Neuronal stem cell (in vitro differentiated cells): ENCODE results near the gene PLIN5.
"Not testable (repeated sequence)": the region's sequence is repeated elsewhere in the genome, so short reads cannot be mapped to it uniquely, and the experiment has no call there.

ENCODE experiments used
- DNase-seq: peaks from one replicate; pipeline ENCODE4 v3.0.0-alpha.2; 2013; ENCODE audit warnings: low spot score
- H2AFZ ChIP-seq: one replicate; pipeline ENCODE4 v1.6.1; 2013; ENCODE audit warnings: mild to moderate bottlenecking, low read length, inconsistent platforms
- H2AK5ac ChIP-seq: 2 replicates; pipeline ENCODE4 v1.6.1; 2013; ENCODE audit warnings: low read depth, mild to moderate bottlenecking, inconsistent platforms, low read length, moderate library complexity, mixed read lengths
- H2BK120ac ChIP-seq: 2 replicates; pipeline ENCODE4 v1.6.1; 2013; ENCODE audit warnings: low read depth, mild to moderate bottlenecking, inconsistent platforms, low read length, moderate library complexity, mixed read lengths
- H2BK12ac ChIP-seq: one replicate; pipeline ENCODE4 v1.6.1; 2013; ENCODE audit warnings: low read length, inconsistent platforms
- H2BK15ac ChIP-seq: 2 replicates; pipeline ENCODE4 v1.6.1; 2013; ENCODE audit warnings: mild to moderate bottlenecking, low read length, inconsistent platforms, mixed read lengths
- H2BK5ac ChIP-seq: one replicate; pipeline ENCODE4 v1.6.1; 2013; ENCODE audit warnings: inconsistent platforms, mild to moderate bottlenecking, low read length, moderate library complexity
- H3K14ac ChIP-seq: one replicate; pipeline ENCODE4 v1.6.1; 2013; ENCODE audit warnings: low read length, inconsistent platforms
- H3K18ac ChIP-seq: 2 replicates; pipeline ENCODE4 v1.6.1; 2013; ENCODE audit warnings: low read length, inconsistent platforms
- H3K23ac ChIP-seq: 2 replicates; pipeline ENCODE4 v1.6.1; 2013; ENCODE audit warnings: low read depth, mild to moderate bottlenecking, mixed read lengths, low read length, inconsistent platforms; ENCODE audit not compliant: poor library complexity
- H3K27ac ChIP-seq: replicated peaks from 3 replicates; pipeline ENCODE4 v1.5.1; 2013; ENCODE audit warnings: low read length, inconsistent platforms
- H3K27me3 ChIP-seq, 3 experiments: 2 replicates each; pipeline ENCODE4 v1.6.1; 2013; ENCODE audit warnings: low read length in 3 of 3, mild to moderate bottlenecking in 2 of 3, inconsistent platforms in 1 of 3, low read depth in 1 of 3, mixed read lengths in 1 of 3, moderate library complexity in 1 of 3; ENCODE audit not compliant: control insufficient read depth in 3 of 3, insufficient read depth in 3 of 3
- H3K36me3 ChIP-seq, 2 donors: replicated peaks in 1 of 2; 2 replicates each; pipeline ENCODE4 v1.6.1; 2013; ENCODE audit warnings: low read length in 2 of 2; ENCODE audit not compliant: control insufficient read depth in 2 of 2, insufficient read depth in 2 of 2
- H3K4ac ChIP-seq: 2 replicates; pipeline ENCODE4 v1.6.1; 2013; ENCODE audit warnings: inconsistent platforms, mild to moderate bottlenecking, low read length, moderate library complexity
- H3K4me1 ChIP-seq, 2 donors: 1 replicate in 1 of 2; 2 replicates in 1 of 2; pipeline ENCODE4 v1.6.1; 2013; ENCODE audit warnings: low read length in 2 of 2, low read depth in 1 of 2; ENCODE audit not compliant: control insufficient read depth in 2 of 2, insufficient read depth in 1 of 2
- H3K4me2 ChIP-seq: one replicate; pipeline ENCODE4 v1.6.1; 2013; ENCODE audit warnings: mild to moderate bottlenecking, low read length, inconsistent platforms; ENCODE audit not compliant: insufficient read depth, poor library complexity, severe bottlenecking
- H3K4me3 ChIP-seq, 2 donors: 2 replicates each; pipeline ENCODE4 v1.5.1; 2013; ENCODE audit warnings: low read length in 2 of 2, mild to moderate bottlenecking in 2 of 2, inconsistent platforms in 1 of 2, moderate library complexity in 1 of 2
- H3K79me1 ChIP-seq: one replicate; pipeline ENCODE4 v1.6.1; 2013; ENCODE audit warnings: low read depth, mild to moderate bottlenecking, inconsistent platforms, low read length, moderate library complexity
- H3K9ac ChIP-seq: one replicate; pipeline ENCODE4 v1.6.1; 2013; ENCODE audit warnings: mild to moderate bottlenecking, low read depth, low read length, inconsistent platforms; ENCODE audit not compliant: poor library complexity
- H3K9me3 ChIP-seq, 2 donors: replicated peaks in 1 of 2; 2 replicates each; pipeline versions ENCODE3 to v1.6.1; 2013; ENCODE audit warnings: low read length in 2 of 2, mild to moderate bottlenecking in 2 of 2, inconsistent platforms in 1 of 2, low read depth in 1 of 2, mixed read lengths in 1 of 2, moderate library complexity in 1 of 2; ENCODE audit not compliant: control insufficient read depth in 2 of 2, insufficient read depth in 1 of 2
- H4K8ac ChIP-seq: one replicate; pipeline ENCODE4 v1.6.1; 2013; ENCODE audit warnings: low read depth, mild to moderate bottlenecking, inconsistent platforms, low read length, moderate library complexity
- H4K91ac ChIP-seq: one replicate; pipeline ENCODE4 v1.6.1; 2013; ENCODE audit warnings: low read length, low read depth, mild to moderate bottlenecking, inconsistent platforms; ENCODE audit not compliant: poor library complexity
- WGBS, 2 donors: extraction: QIAGEN DNeasy Blood & Tissue Kit; methylation state at CpG; one replicate each; pipeline ENCODE4 v1.1.7; 2013; ENCODE audit warnings: missing lambda C conversion rate in 2 of 2, mixed read lengths in 1 of 2; ENCODE audit not compliant: insufficient read length in 2 of 2, insufficient replicate concordance in 1 of 2; ENCODE audit errors: extremely low coverage in 2 of 2; 5-methylcytosine and 5-hydroxymethylcytosine counted together

The PLIN5 gene

DNA sequence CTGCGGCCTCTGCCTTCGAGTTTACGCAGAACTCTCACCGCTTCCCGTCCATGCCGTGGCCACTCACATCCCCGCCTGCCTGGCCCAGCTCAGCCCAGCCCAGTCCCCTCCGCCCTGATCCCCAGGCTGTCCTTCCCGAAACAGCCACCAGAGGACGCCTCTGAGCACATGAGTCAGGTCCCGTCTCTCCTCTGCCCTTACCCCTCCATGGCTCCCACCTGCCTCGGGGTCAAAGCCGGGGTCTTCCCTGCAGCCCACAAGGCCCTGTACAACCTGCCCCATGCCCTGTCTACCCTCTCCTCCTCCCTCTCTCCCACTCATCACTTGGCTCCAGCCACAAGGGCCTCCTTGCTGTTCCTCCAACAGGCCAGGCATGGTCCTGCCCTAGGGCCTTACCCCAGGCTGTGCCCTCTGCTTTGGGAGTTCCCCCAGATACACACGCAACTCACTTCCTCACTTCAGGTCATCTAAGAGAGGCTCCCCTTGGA, 32.6 kb upstream of the PLIN5 start:
- no peaks in the 10 kb centered on the region for H3K36me3 ChIP-seq
- no peak overlapping the region for H3K4me2 ChIP-seq
- no peak overlapping the region for H3K9ac ChIP-seq
- no peak overlapping the region for H3K27ac ChIP-seq
- no peak overlapping the region for H2BK15ac ChIP-seq
- no peak overlapping the region for H2AK5ac ChIP-seq
- H3K27me3 ChIP-seq = no peaks in the 10 kb centered on the region
- peak overlapping the region; percentile 63 for H3K14ac ChIP-seq
- H3K18ac ChIP-seq = peak overlapping the region; percentile 83
- no peak overlapping the region for H3K4ac ChIP-seq
- H3K4me3 ChIP-seq = no peak overlapping the region
- H2BK12ac ChIP-seq = no peak overlapping the region
- H2BK5ac ChIP-seq = no peak overlapping the region
- H4K8ac ChIP-seq = no peak overlapping the region
- H2AFZ ChIP-seq = no peak overlapping the region
- no CpG with 5 or more reads among the region's 14 CpGs for WGBS, 2 donors
- H4K91ac ChIP-seq = no peak overlapping the region
- no peaks in the 10 kb centered on the region for H3K9me3 ChIP-seq
- peaks cover 12% of the 10 kb centered on the region for H3K79me1 ChIP-seq
- peak; percentile 60 for DNase-seq
- peak overlapping the region; percentile 99 for H3K23ac ChIP-seq
- H3K4me1 ChIP-seq = no peaks in the 10 kb centered on the region
- no peak overlapping the region for H2BK120ac ChIP-seq

DNA sequence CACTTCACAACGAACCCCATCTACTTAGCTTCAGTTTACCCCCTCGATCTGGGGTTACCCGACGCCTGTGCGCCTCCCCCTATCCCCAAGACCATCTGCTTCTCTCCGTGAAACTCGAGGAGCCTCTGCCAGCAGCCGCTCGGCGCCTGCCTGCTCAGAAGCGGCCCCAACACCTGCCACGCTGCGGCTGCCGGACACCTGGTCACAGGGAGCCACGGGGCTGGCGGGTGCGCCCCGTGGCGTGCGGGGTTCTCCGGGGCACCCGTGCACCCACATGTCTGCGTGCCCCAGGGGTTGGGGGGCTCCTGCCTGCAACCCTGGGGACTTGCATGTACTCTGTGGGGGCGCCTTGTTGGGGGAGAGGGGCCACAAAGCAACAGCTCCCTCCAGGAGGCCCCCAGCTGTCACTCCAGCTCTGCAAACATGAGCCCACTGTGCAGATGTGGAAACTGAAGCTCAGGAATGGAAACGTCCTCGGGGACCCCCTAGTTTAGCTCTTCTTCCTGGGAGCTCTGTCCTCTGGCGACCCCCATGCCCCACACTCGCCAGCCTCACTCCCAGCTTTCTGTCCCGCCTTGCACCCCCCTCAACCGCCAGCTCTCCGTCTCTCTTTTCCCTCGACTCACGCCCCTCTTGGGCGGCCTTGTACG, 31.5 kb upstream of the PLIN5 start:
- Histone ChIP-seq H2BK120ac (no peak overlapping the region), H3K9ac (peak overlapping the region; percentile 37), H3K14ac (no peak overlapping the region), H3K18ac (no peak overlapping the region), H4K91ac (no peak overlapping the region), H3K4ac (no peak overlapping the region), H3K23ac (peak overlapping the region; percentile 14), H2AFZ (no peak overlapping the region), H3K79me1 (peaks cover 10% of the 10 kb centered on the region), H3K4me3 (no peak overlapping the region), H3K27ac (no peak overlapping the region), H2AK5ac (no peak overlapping the region), H3K27me3 (no peaks in the 10 kb centered on the region), H3K4me1 (no peaks in the 10 kb centered on the region), H2BK12ac (no peak overlapping the region), H3K9me3 (no peaks in the 10 kb centered on the region), H2BK15ac (no peak overlapping the region), H4K8ac (no peak overlapping the region), H2BK5ac (no peak overlapping the region), H3K4me2 (no peak overlapping the region), H3K36me3 (no peaks in the 10 kb centered on the region)
- WGBS, 2 donors = no CpG with 5 or more reads among the region's 35 CpGs
- DNase-seq = no peak

DNA sequence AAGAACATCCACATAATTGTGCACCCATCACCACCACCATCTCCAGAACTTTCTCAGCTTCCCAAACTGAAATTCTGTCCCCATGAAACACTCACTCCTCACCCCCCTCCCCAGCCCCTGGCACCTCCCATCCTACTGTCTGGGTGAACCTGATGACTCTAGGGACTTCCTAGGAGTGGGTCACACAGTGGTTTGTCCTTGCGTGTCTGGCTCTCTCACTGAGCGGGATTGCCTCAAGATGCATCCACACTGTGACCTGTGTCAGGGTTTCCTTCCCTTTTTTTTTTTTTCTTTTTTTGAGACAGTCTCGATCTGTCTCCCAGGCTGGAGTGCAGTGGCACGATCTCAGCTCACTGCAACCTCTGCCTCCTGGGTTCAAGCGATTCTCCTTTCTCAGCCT, 28.5 kb upstream of the PLIN5 start:
- H3K4ac ChIP-seq, H3K9me3 ChIP-seq, H2BK12ac ChIP-seq, H3K23ac ChIP-seq, H2BK120ac ChIP-seq, DNase-seq, H2AFZ ChIP-seq, H3K4me2 ChIP-seq, H3K9ac ChIP-seq, H4K8ac ChIP-seq, H3K14ac ChIP-seq, H3K4me3 ChIP-seq, H3K18ac ChIP-seq, H3K36me3 ChIP-seq, H3K27me3 ChIP-seq, H3K27ac ChIP-seq, H3K4me1 ChIP-seq, H2BK15ac ChIP-seq, H2BK5ac ChIP-seq, H4K91ac ChIP-seq, H2AK5ac ChIP-seq: not testable (repeated sequence)
- no CpG with 5 or more reads among the region's 5 CpGs for WGBS, 2 donors
- peaks cover 13% of the 10 kb centered on the region for H3K79me1 ChIP-seq

DNA sequence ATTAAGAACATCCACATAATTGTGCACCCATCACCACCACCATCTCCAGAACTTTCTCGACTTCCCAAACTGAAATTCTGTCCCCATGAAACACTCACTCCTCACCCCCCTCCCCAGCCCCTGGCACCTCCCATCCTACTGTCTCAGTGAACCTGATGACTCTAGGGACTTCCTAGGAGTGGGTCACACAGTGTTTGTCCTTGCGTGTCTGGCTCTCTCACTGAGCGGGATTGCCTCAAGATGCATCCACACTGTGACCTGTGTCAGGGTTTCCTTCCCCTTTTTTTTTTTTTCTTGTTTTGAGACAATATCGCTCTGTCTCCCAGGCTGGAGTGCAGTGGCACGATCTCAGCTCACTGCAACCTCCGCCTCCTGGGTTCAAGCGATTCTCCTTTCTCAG, 27.1 kb upstream of the PLIN5 start:
- H2BK120ac ChIP-seq, H3K27ac ChIP-seq, H3K23ac ChIP-seq, H4K8ac ChIP-seq, H4K91ac ChIP-seq, H2BK15ac ChIP-seq, H3K36me3 ChIP-seq, H3K4ac ChIP-seq, H3K4me1 ChIP-seq, DNase-seq, H3K4me2 ChIP-seq, H3K79me1 ChIP-seq, H2AK5ac ChIP-seq, H2BK12ac ChIP-seq, H3K4me3 ChIP-seq, H3K27me3 ChIP-seq, H2BK5ac ChIP-seq, H3K9me3 ChIP-seq, H3K14ac ChIP-seq, H3K18ac ChIP-seq, H2AFZ ChIP-seq, H3K9ac ChIP-seq: not testable (repeated sequence)
- WGBS, 2 donors = no CpG with 5 or more reads among the region's 7 CpGs
